GM12872 (cell line): ENCODE results near the gene RPTOR.

Experiments
- TF ChIP-seq, protein P1 (sequence below): IDR thresholded peaks from 3 replicates; pipeline ENCODE4 v1.5.1; 2011; ENCODE audit warnings: low read depth, mild to moderate bottlenecking, low read length, moderate library complexity; ENCODE audit not compliant: insufficient read depth

RPTOR gene

DNA sequence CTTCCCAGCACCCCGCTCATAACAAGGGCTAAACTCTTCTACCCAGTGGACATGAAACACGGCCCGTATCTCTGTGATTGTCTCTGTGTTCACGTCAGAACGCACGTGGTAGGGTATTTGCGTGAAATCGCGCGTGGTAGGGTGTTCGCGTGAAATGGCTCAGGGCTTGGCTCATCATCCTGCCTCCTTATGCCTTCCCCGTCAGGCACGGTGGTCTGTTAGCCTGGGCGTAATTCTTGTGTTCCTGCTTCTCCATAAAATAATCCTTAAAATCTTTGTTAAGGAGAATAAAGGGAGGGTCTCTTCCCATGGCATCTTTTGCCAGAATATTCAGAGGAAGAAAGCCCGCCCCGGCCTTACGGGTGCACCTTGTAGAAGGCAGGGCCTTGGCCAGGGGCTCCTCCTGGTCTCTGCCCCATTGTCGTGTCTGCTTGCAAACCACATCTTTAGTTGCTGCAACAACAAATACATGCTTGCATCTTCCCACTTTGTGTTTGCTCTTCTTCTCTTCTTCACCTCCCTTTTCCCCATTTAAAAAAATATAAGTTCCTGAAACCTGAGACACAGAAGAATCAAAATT lies 330.3 kb downstream of the RPTOR start:
- TF ChIP-seq, protein P1, sequence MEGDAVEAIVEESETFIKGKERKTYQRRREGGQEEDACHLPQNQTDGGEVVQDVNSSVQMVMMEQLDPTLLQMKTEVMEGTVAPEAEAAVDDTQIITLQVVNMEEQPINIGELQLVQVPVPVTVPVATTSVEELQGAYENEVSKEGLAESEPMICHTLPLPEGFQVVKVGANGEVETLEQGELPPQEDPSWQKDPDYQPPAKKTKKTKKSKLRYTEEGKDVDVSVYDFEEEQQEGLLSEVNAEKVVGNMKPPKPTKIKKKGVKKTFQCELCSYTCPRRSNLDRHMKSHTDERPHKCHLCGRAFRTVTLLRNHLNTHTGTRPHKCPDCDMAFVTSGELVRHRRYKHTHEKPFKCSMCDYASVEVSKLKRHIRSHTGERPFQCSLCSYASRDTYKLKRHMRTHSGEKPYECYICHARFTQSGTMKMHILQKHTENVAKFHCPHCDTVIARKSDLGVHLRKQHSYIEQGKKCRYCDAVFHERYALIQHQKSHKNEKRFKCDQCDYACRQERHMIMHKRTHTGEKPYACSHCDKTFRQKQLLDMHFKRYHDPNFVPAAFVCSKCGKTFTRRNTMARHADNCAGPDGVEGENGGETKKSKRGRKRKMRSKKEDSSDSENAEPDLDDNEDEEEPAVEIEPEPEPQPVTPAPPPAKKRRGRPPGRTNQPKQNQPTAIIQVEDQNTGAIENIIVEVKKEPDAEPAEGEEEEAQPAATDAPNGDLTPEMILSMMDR: no peak

DNA sequence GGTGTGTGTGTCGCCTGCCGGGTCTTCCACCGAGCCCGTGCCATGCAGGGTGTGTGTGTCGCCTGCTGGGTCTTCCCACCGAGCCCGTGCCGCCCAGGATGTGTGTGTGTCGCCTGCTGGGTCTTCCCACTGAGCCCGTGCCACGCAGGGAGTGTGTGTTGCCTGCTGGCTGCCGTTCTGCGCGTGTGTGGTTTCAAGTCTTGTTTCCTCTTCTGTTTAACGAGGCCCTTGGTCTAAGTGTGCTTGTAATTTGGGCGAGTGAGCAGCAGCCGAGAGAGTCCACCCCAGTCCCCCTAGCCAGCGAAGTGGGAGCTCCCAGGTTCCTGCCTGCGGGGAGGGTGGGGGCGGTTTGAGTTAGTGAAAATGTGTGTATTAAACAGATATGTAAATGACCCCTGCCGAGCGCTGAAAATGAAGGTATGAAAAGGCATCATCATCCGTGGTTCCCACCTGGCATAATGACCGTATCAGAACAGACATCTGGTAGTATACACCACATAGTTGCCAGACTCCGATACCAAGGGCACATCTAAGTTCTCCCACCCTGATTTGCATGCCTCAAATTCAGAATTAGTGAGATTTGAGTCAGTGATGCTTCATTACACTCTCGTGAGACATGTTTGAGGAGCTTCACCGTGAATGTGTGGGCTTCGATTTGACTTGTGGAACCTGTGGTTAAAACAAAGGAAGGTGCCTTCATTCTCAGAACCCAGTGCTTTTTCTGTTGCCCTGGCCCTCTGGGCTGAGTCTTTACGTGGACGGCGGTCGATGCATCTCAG lies 332.5 kb downstream of the RPTOR start:
- TF ChIP-seq, protein P1: no peak

- TF ChIP-seq, protein P1: no peak
Measured at GRCh38 chr17:80877729-80878303, 333.2 kb downstream of the RPTOR start.

DNA sequence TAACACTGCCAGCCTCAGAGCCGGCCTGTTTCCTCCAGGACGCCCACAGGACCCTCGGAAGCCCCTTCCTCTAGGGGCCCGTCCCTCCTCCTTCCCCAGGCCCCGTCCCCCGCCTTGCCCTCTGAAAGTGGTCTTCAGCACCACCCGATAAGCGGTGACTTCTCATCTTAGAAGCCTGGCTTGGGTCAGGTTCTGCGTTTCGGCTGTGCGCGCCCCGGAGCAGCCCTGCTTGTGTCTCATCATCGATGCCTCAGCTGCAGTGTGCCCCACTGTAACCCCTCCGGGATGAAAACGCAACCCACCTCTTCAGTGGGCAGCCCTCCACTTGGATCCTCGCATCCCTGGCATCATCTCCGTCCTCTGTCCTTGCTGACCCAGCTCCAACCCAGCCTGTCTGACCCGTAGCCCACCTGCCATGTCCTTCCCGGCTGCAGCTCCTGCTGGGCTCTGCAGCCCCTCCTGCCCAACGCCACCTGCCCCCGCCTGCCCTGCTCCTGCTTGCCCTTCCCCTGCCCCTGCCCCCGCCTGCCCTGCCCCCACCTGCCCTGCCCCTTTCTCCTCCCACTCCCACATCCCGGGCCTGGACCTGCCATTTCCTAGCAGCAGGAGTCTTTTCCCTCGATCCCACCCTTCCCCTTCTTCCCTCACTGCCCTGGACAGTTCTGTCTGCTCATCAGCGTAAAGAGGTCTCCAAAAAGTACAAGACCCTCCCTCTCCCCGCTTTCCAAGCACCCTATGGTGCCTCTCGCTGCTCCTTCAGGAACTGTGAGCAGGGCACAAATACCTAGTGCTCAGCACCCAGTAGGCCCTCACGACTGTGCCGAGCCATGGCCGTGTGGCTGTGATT lies 334.5 kb downstream of the RPTOR start:
- TF ChIP-seq, protein P1: no peak

DNA sequence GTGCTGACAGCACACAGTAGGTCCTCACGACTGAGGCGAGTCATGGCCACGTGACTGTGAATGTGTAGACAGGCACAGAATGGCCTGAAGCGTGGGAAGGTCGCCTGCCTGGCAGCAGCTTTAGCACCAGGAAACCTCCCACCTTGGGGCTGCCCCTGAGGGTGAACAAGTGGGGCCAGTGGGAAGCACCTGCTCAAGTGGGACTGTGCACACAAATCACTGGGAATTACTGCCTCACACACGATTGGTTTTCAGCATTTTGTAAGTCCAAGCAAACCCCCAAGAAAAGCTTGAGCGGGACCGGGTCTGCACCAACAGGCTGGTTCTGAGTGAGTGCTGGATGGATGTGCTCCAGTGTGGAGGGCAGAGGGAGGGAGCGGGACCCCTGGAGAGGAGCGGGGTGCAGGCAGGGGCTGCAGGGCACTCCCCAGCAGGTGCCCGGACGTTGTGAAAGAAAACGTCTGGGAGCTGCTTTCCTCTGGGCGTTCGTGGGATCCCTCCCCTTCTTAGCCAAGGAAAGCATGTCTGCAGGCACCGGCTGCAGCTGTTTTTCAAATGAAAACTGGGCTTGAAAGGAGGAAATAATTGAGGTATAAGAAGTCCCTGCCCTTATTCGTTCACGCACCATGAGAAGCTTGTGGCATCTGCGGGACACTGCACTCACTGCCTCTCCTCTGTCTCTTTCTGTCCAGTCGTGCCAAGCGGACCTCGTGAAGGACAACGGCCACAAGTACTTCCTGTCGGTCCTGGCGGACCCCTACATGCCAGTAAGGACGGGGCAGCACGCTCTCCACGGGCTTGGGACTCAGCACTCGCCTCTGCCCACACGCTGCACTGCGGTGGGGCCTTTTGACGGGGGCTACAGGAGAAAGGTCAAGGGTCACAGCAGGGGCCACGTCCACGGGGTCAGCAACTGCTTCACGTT lies 335.3 kb downstream of the RPTOR start:
- TF ChIP-seq, protein P1: no peak

DNA sequence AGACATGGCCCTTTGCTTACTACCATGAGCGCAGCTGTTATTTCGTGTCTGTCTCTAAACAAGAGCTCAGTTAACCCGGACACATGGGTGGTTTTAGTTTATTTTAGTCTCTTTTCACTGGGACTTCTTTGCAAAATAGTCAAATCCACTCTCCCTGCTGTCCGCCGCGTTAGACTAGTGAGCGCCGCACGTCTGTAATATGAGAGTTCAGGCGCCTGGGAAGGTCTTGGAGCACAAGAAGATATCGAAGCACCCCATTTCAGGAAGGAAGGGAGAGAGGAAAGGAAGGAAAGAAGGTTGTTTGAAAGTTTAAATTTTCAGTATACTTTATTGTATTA lies 336.0 kb downstream of the RPTOR start:
- TF ChIP-seq, protein P1: no peak
